ENCODE data around the gene PLAC8.
"Not testable (repeated sequence)": the region's sequence is repeated elsewhere in the genome, so short reads cannot be mapped to it uniquely, and the experiment has no call there.

The PLAC8 gene

DNA sequence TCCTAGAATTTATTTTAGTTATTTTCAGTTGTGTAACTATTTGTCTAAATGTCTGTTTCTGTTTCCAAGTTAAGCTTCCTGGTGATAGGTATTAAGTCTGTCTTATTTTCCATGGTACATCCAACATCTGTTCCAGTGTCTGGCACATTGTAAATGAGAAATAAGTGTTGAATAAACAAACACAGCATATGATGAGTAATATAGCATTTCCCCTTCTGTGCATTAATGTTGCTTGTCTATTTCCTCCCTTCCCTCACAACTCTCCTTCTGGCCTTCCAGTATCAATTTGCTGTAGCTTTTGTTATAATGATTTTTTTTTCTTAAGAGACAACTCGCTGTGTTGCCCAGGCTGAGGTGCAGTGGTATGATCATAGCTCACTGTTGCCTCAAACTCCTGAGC is 43.4 kb downstream of the PLAC8 start:
- no peak for DNase-seq (ENCODE audit: low read depth in 2 of 2)

- DNase-seq (ENCODE audit: low read depth in 2 of 2) = no peak
These were observed 47.4 kb downstream of the PLAC8 start for GRCh38 chr4:83067058-83067639.

- DNase-seq (ENCODE audit: low read depth in 2 of 2) = no peak
These were observed 49.3 kb downstream of the PLAC8 start for GRCh38 chr4:83065266-83065665.

- DNase-seq (ENCODE audit: low read depth in 2 of 2) = no peak
These were observed 51.8 kb downstream of the PLAC8 start for GRCh38 chr4:83062739-83063138.

- DNase-seq (ENCODE audit: low read depth in 2 of 2) = no peak
These were observed 59.6 kb downstream of the PLAC8 start for GRCh38 chr4:83054928-83055327.

DNA sequence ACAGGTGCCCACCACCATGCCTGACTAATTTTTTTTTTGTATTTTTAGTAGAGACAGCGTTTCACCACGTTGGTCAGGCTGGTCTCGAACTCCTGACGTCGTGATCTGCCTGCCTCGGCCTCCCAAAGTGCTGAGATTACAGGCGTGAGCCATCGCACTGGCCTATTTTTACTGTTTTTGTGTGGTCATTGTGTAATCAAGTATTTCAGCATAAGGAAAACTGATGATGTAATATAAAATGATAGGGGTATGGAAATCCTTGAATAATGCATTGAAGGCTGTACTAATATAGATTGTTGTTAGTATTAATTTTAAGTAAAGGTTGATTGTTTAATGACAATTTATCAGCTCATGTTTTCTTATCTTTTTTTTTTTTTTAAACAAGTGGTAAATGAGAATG is 65.7 kb downstream of the PLAC8 start:
- DNase-seq (ENCODE audit: low read depth in 2 of 2) = not testable (repeated sequence)

DNA sequence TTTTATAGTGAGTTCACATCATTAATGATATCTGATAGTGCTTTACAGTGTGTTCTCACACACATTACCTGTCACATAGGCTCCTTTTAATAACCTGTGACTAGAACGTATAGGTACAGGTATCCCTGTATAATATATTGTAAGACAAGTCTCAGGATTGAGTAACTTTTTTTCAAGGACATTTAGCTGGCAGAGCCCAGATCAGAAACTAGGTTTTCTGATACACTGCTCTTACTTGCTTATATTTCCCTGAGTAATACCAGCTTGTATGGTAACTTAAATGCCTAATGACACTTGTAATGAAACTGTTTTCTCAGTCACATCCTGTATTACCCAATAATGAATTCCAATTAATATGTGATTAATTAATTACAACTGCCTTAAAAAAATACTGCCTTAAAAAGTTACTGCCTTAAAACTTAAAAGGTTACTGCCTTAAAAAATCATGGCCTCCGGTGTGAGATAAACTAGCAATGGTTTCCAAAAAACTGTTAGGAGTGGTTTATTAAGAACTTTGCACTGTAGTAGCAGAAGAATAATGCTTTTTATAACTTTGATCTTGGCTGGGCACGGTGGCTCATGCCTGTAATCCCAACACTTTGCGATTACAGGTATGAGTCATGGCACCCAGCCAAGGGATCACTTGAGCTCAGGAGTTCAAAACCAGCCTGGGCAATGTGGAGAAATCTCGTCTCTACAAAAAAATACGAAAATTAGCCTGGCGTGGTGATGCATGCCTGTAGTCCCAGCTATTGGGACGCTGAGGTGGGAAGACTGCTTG is 67.6 kb downstream of the PLAC8 start:
- no peak for DNase-seq (ENCODE audit: low read depth in 2 of 2)

- DNase-seq (ENCODE audit: low read depth in 2 of 2) = no peak
These were observed 70.6 kb downstream of the PLAC8 start for GRCh38 chr4:83043801-83044407.

- DNase-seq (ENCODE audit: low read depth in 2 of 2) = not testable (repeated sequence)
These were observed 71.4 kb downstream of the PLAC8 start for GRCh38 chr4:83043157-83043556.

DNA sequence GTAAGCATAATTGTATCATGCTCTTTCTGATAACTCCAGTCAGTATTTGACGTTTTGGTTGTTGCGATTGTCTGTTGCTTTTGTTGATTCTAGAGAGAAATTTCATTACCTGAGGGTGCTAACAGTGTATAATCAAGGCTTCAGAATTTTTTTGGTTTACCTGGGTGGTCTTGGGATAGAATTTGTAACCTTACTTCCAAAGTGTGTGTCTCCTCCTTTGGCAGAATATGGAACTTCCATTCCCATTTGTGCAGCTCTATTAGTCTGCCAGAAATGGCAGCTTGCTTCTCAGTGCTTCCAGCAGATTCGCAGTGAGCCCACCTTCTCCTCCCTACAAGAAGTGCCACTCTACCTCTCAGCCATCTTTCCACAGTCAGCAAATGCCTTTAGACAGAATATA is 74.3 kb downstream of the PLAC8 start:
- DNase-seq (ENCODE audit: low read depth in 2 of 2) = no peak
